Psoas muscle (tissue), 8 donors: ENCODE data around the gene COL19A1. TPM values are rescaled to one million over a fixed set of nuclear protein-coding genes. Genes with fewer than 3 reads are reported as not detected.

Experiments
- ATAC-seq, 4 donors: fragments of 200-7000 bp; cut with Tn5 transposase; one replicate each; pipeline ENCODE4 v1.9.1; 2020; ENCODE audit warnings: moderate library complexity in 3 of 4, mild to moderate bottlenecking in 2 of 4
- DNase-seq, 2 donors: peaks; one replicate each; pipeline ENCODE4 v3.0.0-alpha.2; 2020
- H3K27ac ChIP-seq: fragments of 200-600 bp; one replicate; pipeline ENCODE4 v1.8.0; 2022
- H3K27me3 ChIP-seq, 3 donors: fragments of 200-600 bp in 1 of 3; one replicate each; pipeline versions ENCODE4 v1.6.1 to v1.8.0; 2013 to 2022; ENCODE audit warnings: low read length in 2 of 3, mild to moderate bottlenecking in 2 of 3, moderate library complexity in 1 of 3; ENCODE audit not compliant: insufficient read depth in 3 of 3
- H3K36me3 ChIP-seq, 2 donors: fragments of 200-600 bp in 1 of 2; one replicate each; pipeline versions ENCODE4 v1.6.1 to v1.8.0; 2013 to 2022; ENCODE audit warnings: low read depth in 1 of 2, mild to moderate bottlenecking in 1 of 2, moderate library complexity in 1 of 2; ENCODE audit not compliant: insufficient read depth in 1 of 2
- H3K4me1 ChIP-seq: fragments of 200-600 bp; one replicate; pipeline ENCODE4 v1.8.0; 2022
- H3K4me3 ChIP-seq: fragments of 200-600 bp; one replicate; pipeline ENCODE4 v1.8.0; 2022; ENCODE audit warnings: mild to moderate bottlenecking
- H3K9me3 ChIP-seq: fragments of 200-600 bp; one replicate; pipeline ENCODE4 v1.8.0; 2022
- CTCF ChIP-seq: fragments of 200-600 bp; IDR thresholded peaks from one replicate; pipeline ENCODE4 v1.8.0; 2022; ENCODE audit warnings: antibody characterized with exemption
- WGBS, 3 donors: extraction: QIAGEN DNeasy Blood & Tissue Kit; methylation state at CpG; one replicate each; pipeline versions ENCODE4 v1.1.6 to v1.1.7; 2013; 5-methylcytosine and 5-hydroxymethylcytosine counted together
- intact Hi-C, 2 donors: fragments of 100-400 bp; cut with DNase I; formaldehyde crosslinking; loops; one replicate each; pipeline versions ENCODE4 v1.11.0 to v1.14.2; 2022
- polyA plus RNA-seq, 3 donors: library from polyadenylated mRNA; stranded (reverse); fragments of 200-250 nt; gene quantifications; one replicate each; pipeline ENCODE4 v1.2.3, GENCODE V29; 2013
- total RNA-seq, 4 donors: library from RNA; stranded (reverse); fragmentation: NEBNext Ultra II Directional in 2 of 4; extraction: Animal tissue kit (Norgen Biotek cat#: 25700) in 2 of 4; gene quantifications; one replicate each; pipeline versions ENCODE4 v1.2.1 to v1.2.4, GENCODE V29; 2021 to 2023
- donor health status: healthy with polysubstance abuse.
- donor health status: DM: no; HTN: no; CAD: no; lungs with moderate emphysema.
- donor health status: Bipolar disorder and iron deficiency.
- donor health status: healthy.
- donor health status: DM: yes; HTN: yes; CAD: no.
- donor health status: DM: no; HTN: no; CAD: no.
- donor health status: DM: no; HTN: no; CAD: no.
- donor health status: DM: yes; HTN: yes; CAD: no.

Gene COL19A1
- total and polyA plus RNA-seq, 7 donors, result 0.01 to 10.3 (median 0.33) TPM

GRCh38 chr6:70041411-70041810, 175.1 kb downstream of the COL19A1 start:
- H3K36me3 ChIP-seq, result no peaks in the 10 kb centered on the region
- H3K4me1 ChIP-seq, result no peaks in the 10 kb centered on the region
- intact Hi-C loops, result no loop called here
- no peak overlapping the region for H3K4me3 ChIP-seq
- 63 to 79% (median 78%) methylated on average over 1 of the region's 1 CpG for WGBS, 3 donors
- no peak for TF ChIP-seq CTCF
- no peak overlapping the region for H3K27ac ChIP-seq
- DNase-seq (no peak), ATAC-seq (no peak)
- no peaks in the 10 kb centered on the region for H3K27me3 ChIP-seq
- H3K9me3 ChIP-seq, result peaks cover 7% of the 10 kb centered on the region

DNA sequence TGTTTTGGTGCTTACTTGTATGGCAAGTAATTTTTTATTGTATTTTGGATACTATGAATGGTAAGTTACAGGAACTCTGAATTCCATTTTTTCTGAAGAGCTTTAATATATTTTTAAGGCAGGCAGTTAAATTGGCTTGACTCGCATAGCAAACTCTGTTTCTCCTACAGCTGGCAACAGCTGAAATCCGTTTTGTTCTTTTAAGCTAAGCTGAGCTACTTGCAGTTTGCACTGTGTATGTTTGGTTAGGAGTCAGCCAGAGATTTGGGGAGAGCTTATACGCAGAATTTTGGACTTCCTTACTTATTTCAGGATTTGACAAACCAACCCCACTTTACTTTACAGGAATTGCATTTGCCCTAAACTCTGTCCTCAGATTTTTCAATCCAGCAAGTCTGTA, 179.1 kb downstream of the COL19A1 start:
- WGBS, 3 donors, result 46 to 56% (median 53%) methylated on average over 3 of the region's 3 CpGs
- intact Hi-C loops, result no loop called here

GRCh38 chr6:70051197-70052124, 185.1 kb downstream of the COL19A1 start:
- intact Hi-C loops, result no loop called here
- no peak for DNase-seq
- Histone ChIP-seq H3K27ac (no peak overlapping the region), H3K27me3 (no peaks in the 10 kb centered on the region), H3K4me3 (no peak overlapping the region), H3K4me1 (no peaks in the 10 kb centered on the region), H3K36me3 (no peaks in the 10 kb centered on the region), H3K9me3 (no peaks in the 10 kb centered on the region)
- WGBS, 3 donors, result 74 to 79% (median 77%) methylated on average over 5 of the region's 5 CpGs
- TF ChIP-seq CTCF, result no peak
- no peak for ATAC-seq

More for the DNA sequence above, 179.1 kb downstream of the COL19A1 start:
- no peak for DNase-seq
- no peak for TF ChIP-seq CTCF
- Histone ChIP-seq H3K36me3 (no peaks in the 10 kb centered on the region), H3K27ac (no peak overlapping the region), H3K4me3 (no peak overlapping the region), H3K9me3 (peaks cover 7% of the 10 kb centered on the region), H3K27me3 (no peaks in the 10 kb centered on the region), H3K4me1 (no peaks in the 10 kb centered on the region)
- no peak for ATAC-seq

- TF ChIP-seq CTCF, result no peak
- Histone ChIP-seq H3K27ac (no peak overlapping the region), H3K4me3 (no peak overlapping the region), H3K4me1 (no peaks in the 10 kb centered on the region), H3K27me3 (no peaks in the 10 kb centered on the region), H3K9me3 (no peaks in the 10 kb centered on the region), H3K36me3 (no peaks in the 10 kb centered on the region)
- DNase-seq, result no peak
- ATAC-seq, result no peak
- intact Hi-C loops, result no loop called here
- 70 to 74% (median 73%) methylated on average over 2 of the region's 2 CpGs for WGBS, 3 donors
Observed at GRCh38 chr6:70059039-70059719, 192.8 kb downstream of the COL19A1 start.
